GM19468 (cell line): ENCODE data around the gene SNCAIP.

Source experiments
- ATAC-seq: cut with Tn5 transposase; IDR thresholded peaks from one replicate; pipeline ENCODE4 v1.9.1; 2021; ENCODE audit warnings: mild to moderate bottlenecking, moderate library complexity, moderate number of reproducible peaks; ENCODE audit not compliant: unreplicated experiment; ENCODE audit errors: extremely low read depth

Gene SNCAIP

GRCh38 chr5:122311961-122312590 lies at the start of gene SNCAIP:
TSS of gene SNCAIP (plus strand) at chr5:122312237. CDS start at chr5:122391135, 78,898 bp downstream.
- ATAC-seq: peak; percentile 56

DNA sequence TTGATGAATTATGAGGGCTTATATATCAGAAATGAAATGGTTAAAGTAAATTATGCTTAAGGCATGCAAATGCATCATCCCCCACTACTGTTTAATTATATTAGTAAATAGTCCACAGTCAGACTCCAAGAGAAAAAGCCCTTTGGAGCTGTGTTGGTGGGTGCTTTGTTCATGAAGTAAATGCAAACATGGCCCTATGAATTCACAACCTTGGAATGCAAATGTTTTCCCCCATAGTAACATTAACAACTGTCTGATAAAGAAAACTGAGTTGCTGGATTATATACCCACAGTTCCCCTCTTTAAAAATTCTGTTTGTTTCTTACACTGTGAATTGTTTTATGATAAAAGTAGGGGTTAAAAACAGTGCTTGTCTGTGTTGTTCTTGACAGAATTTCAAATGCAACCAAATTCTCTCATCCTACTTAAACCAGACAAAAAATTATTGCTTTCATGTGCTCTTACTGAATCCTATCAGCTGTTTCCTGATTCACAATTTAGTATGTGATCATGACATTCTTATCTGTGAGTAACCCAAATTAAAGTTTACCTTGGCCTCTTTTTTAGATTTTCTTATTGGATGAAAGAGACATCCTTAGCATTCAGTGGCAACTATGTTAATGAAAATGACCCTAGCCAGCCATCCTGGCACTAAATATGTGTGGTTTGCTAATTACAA lies 48.5 kb upstream of the SNCAIP start:
- no peak for ATAC-seq

DNA sequence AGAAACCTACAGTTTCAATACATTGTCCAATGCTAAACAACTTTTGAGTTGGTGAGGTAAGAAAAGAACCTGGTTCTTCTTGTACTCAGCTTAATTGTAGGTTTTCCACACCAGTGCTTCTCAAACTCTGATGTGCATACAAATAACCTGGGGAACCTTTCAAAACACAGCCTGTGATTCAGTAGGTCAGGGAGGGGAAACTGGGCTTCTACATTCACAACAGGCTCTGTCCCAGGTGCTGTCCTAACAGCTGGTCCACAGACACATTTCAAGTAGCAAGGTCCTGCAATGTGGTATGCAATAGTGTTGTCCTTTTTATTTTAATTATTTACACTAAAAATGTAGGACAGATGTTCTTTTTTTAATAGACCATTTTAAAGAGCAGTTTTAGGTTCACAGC lies 47.4 kb upstream of the SNCAIP start:
- no peak for ATAC-seq

- ATAC-seq: no peak
These were observed 44.9 kb upstream of the SNCAIP start for GRCh38 chr5:122267185-122267584.

GRCh38 chr5:122273696-122274095 lies 38.3 kb upstream of the SNCAIP start:
- ATAC-seq: no peak

GRCh38 chr5:122283592-122283991 lies 28.4 kb upstream of the SNCAIP start:
- ATAC-seq: no peak

GRCh38 chr5:122286541-122286940 lies 25.5 kb upstream of the SNCAIP start:
- ATAC-seq: no peak

DNA sequence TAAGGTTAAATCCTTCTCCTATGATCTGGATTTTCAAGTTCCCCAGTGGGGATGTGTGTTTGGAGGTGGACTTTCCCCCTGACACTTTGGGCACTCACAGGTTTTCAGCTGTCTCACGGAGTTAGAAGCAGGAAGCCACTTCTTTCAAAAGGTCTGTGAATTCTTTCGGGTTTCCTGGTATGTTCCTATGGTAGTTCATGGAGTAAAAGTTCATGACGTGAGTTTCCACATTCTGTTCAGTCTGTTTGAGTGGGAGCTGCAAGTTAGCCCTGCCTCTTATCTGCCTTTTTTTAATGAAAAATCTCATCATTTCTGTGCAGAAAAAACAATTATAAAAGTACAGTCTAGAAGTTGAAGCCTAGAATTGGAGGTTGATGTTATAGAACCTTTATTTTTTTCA lies 24.9 kb upstream of the SNCAIP start:
- no peak for ATAC-seq

DNA sequence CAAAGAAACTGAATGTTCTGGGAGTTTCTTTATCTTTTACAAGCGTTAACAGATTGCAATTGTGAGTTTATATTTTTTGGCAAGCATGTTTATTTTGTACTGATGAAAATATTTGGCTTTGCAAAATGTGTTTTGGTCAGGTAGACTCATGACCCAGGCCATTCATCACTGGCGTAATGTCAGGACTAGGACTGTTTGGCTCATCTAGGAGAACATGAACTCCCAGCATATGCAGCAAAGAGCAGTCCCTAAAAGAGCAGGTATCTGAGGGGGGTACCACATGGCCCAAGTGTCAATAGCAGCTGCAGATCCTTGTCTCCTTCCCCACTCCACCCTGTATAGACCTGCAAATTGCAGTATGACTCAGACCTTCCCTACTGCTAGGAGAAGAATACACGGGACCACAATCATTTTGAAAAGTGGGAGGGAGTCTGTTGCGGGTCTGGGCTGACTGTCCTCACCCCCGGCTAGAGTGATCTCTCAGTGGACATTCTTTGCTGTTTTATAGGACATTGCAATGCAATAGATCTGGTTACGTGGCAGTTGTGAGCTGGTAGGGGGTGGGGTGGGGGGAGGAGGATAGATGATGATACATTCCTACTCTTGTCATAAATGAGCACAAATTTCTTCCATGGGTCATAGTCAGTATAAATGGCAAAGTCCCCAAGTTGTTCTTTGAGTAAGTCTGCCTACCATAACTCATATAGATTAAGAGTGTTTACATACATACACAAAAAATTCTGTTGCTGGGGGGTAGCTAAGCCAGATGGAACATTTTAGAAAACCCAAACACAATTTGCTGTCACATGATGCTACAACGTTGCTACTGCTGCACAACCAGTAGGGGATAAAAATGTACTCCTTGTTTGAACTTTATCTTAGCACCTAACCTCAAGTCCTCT lies 20.8 kb upstream of the SNCAIP start:
- no peak for ATAC-seq

GRCh38 chr5:122292332-122292731 lies 19.7 kb upstream of the SNCAIP start:
- no peak for ATAC-seq

DNA sequence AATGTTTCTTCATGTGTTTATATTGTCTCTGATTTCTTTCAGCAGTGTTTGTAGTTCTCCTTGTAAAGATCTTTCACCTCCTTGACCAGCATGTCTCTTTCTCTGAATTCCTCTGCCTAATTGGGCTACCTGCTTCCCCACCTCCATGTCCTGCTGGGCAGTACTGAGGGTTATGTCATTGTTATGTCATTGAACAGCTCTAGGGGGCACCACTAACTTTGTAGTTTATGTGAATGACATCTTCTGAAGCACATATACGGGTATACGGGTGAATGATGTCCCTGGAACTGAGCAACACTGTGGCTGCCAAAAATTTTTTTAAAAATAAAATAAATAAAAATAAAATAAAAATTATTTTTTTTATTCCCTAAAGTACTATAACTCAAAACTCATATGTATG lies 16.9 kb upstream of the SNCAIP start:
- no peak for ATAC-seq

- no peak for ATAC-seq
These were observed 15.2 kb upstream of the SNCAIP start for GRCh38 chr5:122296871-122297270.

DNA sequence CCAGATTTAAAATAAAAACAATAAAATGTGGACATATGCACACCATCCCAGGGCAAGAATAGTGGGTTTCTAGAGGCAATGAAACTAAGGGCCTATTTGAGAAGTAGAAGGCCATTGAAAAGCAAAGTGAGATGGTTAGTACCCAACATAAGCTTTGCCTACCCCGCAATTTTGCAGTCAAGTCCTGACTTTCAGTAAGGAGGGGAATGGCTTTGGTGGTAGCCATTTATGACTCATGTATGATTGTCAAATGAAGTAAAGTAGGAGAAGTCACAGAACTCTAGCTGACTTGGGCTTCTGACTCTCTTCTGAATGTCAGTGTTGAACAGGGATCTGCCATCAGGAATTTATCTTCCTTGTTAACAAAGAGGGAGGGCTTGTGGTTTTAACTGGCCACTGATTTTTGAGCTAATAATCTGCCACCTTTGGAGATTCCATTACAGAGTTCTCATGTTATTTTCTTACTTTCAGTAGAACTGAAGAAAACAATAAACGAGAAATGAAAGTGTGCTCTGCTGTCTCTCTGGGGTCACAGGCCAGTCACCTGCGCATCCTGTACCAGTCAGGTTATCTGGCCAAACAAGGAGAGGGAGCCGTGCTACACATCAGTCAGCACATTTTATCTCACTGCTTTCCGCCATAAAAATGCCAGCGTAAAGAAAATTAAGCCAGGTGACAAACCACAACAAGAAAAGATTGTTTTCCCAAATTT lies 14.3 kb upstream of the SNCAIP start:
- peak; percentile 98 for ATAC-seq

DNA sequence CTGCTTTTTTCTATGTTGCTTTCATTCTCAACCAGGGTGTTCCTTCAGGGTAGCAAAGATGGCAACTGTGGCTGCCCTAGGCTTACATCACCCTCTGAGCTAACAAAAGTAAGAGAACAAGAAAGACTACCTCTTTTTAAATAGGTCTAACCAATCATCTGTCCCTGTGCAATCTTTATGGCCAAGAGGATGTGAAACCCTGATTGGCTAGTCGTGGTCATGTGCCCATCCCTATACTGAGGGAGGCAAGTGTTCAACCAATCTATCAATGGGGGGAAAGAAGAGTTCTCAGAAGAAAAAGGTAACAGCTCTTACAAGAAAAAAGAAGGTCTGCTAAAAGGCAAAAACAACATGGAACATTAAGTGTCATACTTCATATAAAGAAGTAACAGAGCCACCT lies 11.7 kb upstream of the SNCAIP start:
- no peak for ATAC-seq

- ATAC-seq: no peak
These were observed 11.0 kb upstream of the SNCAIP start for GRCh38 chr5:122301016-122301415.

- ATAC-seq: no peak
These were observed 7.4 kb upstream of the SNCAIP start for GRCh38 chr5:122304471-122305215.

- ATAC-seq: no peak
These were observed 5.6 kb upstream of the SNCAIP start for GRCh38 chr5:122306461-122306860.

- no peak for ATAC-seq
These were observed 1.1 kb upstream of the SNCAIP start for GRCh38 chr5:122310889-122311288.

DNA sequence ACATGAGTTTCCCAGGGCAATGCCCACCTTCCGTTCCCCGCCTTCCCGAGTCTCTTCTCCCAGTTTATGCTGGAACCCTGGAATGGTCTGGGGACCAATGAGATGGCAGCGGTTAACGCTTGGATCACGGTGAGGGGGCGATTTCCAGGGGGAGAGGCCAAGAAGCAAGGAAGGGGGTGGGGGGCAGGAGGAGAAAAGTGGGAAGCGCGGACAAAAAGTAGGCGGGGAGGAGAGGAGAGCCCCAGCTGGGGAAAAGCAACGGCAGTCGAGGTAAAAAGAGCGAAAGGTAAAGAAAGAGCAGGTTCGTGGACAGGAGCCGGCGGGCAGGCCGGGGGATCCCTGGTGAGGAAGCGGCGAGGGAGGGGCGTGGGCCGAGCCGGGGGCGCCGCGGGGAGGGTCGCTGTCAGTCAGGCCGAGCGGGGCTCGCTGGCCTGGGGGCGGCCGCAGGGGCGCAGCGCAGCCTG lies 508 bp upstream of the SNCAIP start:
- no peak for ATAC-seq
